CD4-positive, CD25-positive, alpha-beta regulatory T cell (primary cell): ENCODE results near the gene CDKN2B. TPM values are rescaled to one million over a fixed set of nuclear protein-coding genes. Genes with fewer than 3 reads are reported as not detected.
"Not testable (repeated sequence)": the region's sequence is repeated elsewhere in the genome, so short reads cannot be mapped to it uniquely, and the experiment has no call there.

Experiments used
- ATAC-seq, 2 donors: fragments of 150-1000 bp; cut with Tn5 transposase; one replicate each; pipeline ENCODE4 v1.10.0; 2021; ENCODE audit warnings: low read depth in 2 of 2, moderate number of reproducible peaks in 2 of 2, moderate library complexity in 1 of 2
- DNase-seq, 3 donors: peaks; one replicate each; pipeline versions ENCODE4 v3.0.0 to v3.0.0-alpha.2; 2012 to 2022; ENCODE audit warnings: mixed read lengths in 1 of 3
- H3K27ac ChIP-seq: one replicate; pipeline ENCODE4 v1.7.0; 2013; ENCODE audit warnings: mild to moderate bottlenecking, low read length; ENCODE audit not compliant: insufficient read depth, poor library complexity, severe bottlenecking
- H3K27me3 ChIP-seq: one replicate; pipeline ENCODE4 v1.7.0; 2013; ENCODE audit warnings: low read length; ENCODE audit not compliant: control insufficient read depth, insufficient read depth
- H3K36me3 ChIP-seq: one replicate; pipeline ENCODE4 v1.7.0; 2013; ENCODE audit warnings: mild to moderate bottlenecking, low read length, moderate library complexity; ENCODE audit not compliant: control insufficient read depth, insufficient read depth
- H3K4me1 ChIP-seq: 2 replicates; pipeline ENCODE4 v1.7.0; 2013; ENCODE audit warnings: mild to moderate bottlenecking, low read length; ENCODE audit not compliant: insufficient read depth, control insufficient read depth, poor library complexity, severe bottlenecking
- H3K4me3 ChIP-seq: one replicate; pipeline ENCODE4 v1.7.0; 2013; ENCODE audit warnings: low read depth, mild to moderate bottlenecking, low read length, moderate library complexity
- H3K9me3 ChIP-seq, 2 experiments: 1 replicate in 1 of 2; 2 replicates in 1 of 2; pipeline ENCODE4 v1.7.0; 2013; ENCODE audit warnings: low read length in 2 of 2, mild to moderate bottlenecking in 1 of 2, moderate library complexity in 1 of 2; ENCODE audit not compliant: control insufficient read depth in 2 of 2
- H3K27ac Mint-ChIP-seq, 3 donors: one replicate each; pipeline ENCODE4 v1.8.0; 2020 to 2022; ENCODE audit warnings: mild to moderate bottlenecking in 3 of 3, mixed read lengths in 3 of 3, moderate library complexity in 2 of 3
- H3K27me3 Mint-ChIP-seq: one replicate; pipeline ENCODE4 v1.8.0; 2022; ENCODE audit warnings: mild to moderate bottlenecking, mixed read lengths
- H3K36me3 Mint-ChIP-seq: one replicate; pipeline ENCODE4 v1.8.0; 2020; ENCODE audit warnings: mixed read lengths
- H3K4me1 Mint-ChIP-seq, 4 donors: one replicate each; pipeline ENCODE4 v1.8.0; 2020 to 2022; ENCODE audit warnings: mixed read lengths in 4 of 4, mild to moderate bottlenecking in 1 of 4
- H3K4me3 Mint-ChIP-seq, 4 donors: one replicate each; pipeline ENCODE4 v1.8.0; 2020 to 2022; ENCODE audit warnings: mild to moderate bottlenecking in 4 of 4, mixed read lengths in 4 of 4, moderate library complexity in 3 of 4
- H3K9me3 Mint-ChIP-seq, 7 donors: one replicate each; pipeline ENCODE4 v1.8.0; 2020 to 2022; ENCODE audit warnings: mixed read lengths in 7 of 7, mild to moderate bottlenecking in 3 of 7, moderate library complexity in 2 of 7
- polyA plus RNA-seq, 4 donors: library from polyadenylated mRNA; unstranded; fragments of 300-500 nt; fragmentation: Illumina TruSeq; gene quantifications; one replicate each; pipeline ENCODE4 v1.2.3, GENCODE V29; 2021
- total RNA-seq: library from RNA; stranded (reverse); gene quantifications from one replicate; pipeline ENCODE4 v1.2.3, GENCODE V29; 2022

CDKN2B gene
- total and polyA plus RNA-seq, 5 donors from 2014 or later, result 0.15 to 1.4 (median 0.37) TPM

DNA sequence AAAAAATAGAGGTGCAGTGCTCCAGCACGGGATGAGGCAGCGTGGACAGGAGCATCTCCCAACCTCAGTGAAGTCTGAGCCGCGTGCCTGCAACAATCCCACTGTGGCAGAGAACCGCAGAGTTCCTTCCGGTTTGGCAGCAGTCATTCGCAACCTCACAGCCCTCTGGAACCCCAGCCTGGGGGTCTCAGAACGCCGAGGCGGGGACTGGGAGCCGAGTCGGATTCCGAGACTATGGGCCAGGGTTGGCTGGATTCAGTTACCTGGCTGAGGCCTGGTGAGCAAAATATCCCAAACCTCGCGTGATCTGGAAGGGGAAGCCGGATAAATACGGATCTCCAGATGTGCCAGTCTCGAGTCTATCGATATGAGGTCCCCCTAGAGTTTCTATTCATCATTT, 41.9 kb downstream of the CDKN2B start:
- no peak for DNase-seq
- Histone ChIP-seq H3K27me3 (peaks cover 79% of the 10 kb centered on the region), H3K4me1 (peaks cover 24% of the 10 kb centered on the region), H3K36me3 (no peaks in the 10 kb centered on the region), H3K27ac (no peak overlapping the region), H3K9me3 (peaks cover 23 to 42% of the 10 kb centered on the region in 2 experiments), H3K4me3 (no peak overlapping the region)
- Mint-ChIP-seq H3K9me3 (peaks cover 0 to 30% (median 8%) of the 10 kb centered on the region in 7 donors), H3K36me3 (peaks cover 8% of the 10 kb centered on the region), H3K27me3 (peaks cover 92% of the 10 kb centered on the region), H3K4me3 (peak overlapping the region in 1 of 4 donors; percentile 55), H3K4me1 (peaks cover 9 to 48% (median 25%) of the 10 kb centered on the region in 4 donors), H3K27ac (no peak overlapping the region)
- ATAC-seq, result no peak

DNA sequence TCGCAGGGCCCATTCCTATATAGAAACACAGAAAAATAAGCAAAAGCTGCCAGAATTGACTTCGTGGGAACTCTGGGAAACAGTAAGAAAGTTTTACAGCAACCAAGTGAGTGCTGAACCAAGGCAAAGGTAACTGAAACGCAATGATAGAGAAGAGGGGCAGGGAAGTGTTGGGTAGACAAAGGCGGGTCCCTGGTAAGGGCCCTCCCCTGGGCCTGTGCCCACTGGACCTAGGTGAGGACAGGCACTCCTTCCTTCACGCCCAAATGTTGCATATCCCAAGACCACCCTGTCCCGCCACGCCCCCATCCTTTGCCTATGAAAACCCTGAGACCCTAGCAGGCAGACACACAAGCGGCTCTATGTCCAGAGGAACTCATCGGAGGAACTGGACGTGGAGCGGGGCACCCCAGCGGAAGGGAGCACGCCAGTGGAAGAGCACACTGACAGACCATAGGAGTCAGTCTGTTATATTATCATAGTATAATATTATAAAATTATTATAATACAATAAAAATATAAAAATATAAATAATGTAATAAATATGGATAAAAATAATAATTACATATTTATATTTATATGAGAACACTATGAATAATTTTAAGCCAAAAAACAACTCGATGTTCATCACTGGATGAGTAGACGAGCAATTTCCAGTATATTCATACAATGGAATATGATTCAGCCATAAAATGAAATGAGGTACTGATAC, 42.8 kb downstream of the CDKN2B start:
- Mint-ChIP-seq H3K36me3 (peaks cover 8% of the 10 kb centered on the region), H3K27me3 (peaks cover 92% of the 10 kb centered on the region), H3K9me3 (peaks cover 0 to 30% (median 9%) of the 10 kb centered on the region in 7 donors), H3K27ac (no peak overlapping the region), H3K4me3 (peak overlapping the region in 3 of 4 donors; percentile 7 to 55 (median 55)), H3K4me1 (peaks cover 8 to 47% (median 25%) of the 10 kb centered on the region in 4 donors)
- Histone ChIP-seq H3K4me1 (peaks cover 24% of the 10 kb centered on the region), H3K27ac (no peak overlapping the region), H3K27me3 (peaks cover 74% of the 10 kb centered on the region), H3K4me3 (no peak overlapping the region), H3K36me3 (no peaks in the 10 kb centered on the region), H3K9me3 (peaks cover 23 to 42% of the 10 kb centered on the region in 2 experiments)
- no peak for ATAC-seq
- no peak for DNase-seq

DNA sequence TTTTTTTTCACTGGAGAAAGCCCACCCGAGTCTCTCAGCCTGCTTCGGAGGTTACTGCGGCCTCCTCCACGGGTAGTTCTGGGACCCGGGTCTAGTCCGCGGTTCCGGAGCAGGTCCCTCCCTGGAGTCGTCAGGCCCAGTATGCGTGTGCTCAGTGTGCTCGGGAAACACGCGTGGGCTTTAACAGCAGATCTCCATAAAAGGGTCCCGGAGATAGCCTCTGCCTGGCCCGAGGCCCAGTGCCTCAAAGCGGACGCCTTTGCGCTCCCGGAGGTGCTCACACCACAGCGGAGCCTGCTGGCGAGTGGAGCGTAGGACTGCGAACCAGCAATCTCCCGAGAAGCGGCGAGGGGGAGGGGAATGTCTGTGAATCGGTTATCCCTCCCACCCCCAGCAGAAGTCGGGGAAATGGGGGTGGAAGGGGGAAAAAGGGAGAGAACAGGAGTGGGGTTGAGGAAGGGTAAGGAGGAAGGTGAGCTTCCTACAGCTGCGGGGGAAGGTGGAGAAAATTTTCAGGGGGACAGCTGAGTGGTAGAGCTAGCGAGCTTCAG, 43.6 kb downstream of the CDKN2B start:
- no peak overlapping the region for H3K27ac ChIP-seq
- H3K27me3 Mint-ChIP-seq, result peaks cover 95% of the 10 kb centered on the region
- peaks cover 0 to 26% (median 9%) of the 10 kb centered on the region in 7 donors for H3K9me3 Mint-ChIP-seq
- ATAC-seq (peak; percentile 33 to 66), DNase-seq (peak in 2 of 3 donors; percentile 29 to 78)
- H3K36me3 ChIP-seq, result no peaks in the 10 kb centered on the region
- H3K4me3 Mint-ChIP-seq, result peak overlapping the region; percentile 55 to 81 (median 76)
- H3K4me1 ChIP-seq, result peaks cover 24% of the 10 kb centered on the region
- H3K27ac Mint-ChIP-seq, result peak overlapping the region in 1 of 3 donors; percentile 41
- H3K27me3 ChIP-seq, result peaks cover 71% of the 10 kb centered on the region
- peaks cover 5 to 48% (median 24%) of the 10 kb centered on the region in 4 donors for H3K4me1 Mint-ChIP-seq
- peaks cover 8% of the 10 kb centered on the region for H3K36me3 Mint-ChIP-seq
- peak overlapping the region; percentile 57 for H3K4me3 ChIP-seq
- peaks cover 22 to 40% of the 10 kb centered on the region in 2 experiments for H3K9me3 ChIP-seq

DNA sequence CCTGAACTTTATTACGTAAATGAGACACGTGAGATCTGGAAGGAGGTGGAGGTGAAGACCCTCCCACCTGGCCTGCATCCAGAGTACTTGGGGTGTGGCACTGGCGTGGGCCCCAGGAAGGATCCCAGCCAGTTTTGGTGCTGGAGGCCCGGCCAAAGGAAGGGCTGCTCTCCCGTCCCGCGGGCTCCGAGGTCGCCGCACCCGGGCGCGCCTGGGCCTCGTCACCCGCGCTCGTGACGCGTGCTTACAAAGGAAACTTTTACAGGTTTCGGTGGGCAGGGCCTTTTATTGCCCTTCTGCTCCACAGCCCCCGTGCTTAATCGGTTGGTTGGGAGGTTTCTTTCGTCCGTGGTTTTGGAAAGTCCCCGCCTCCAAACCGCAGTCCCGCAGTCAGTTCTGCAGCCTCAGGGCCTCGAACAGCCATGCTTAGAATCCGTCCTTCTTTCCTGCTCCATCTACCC, 44.1 kb downstream of the CDKN2B start:
- DNase-seq (peak; percentile 60 to 87 (median 62)), ATAC-seq (peak; percentile 38 to 57)
- Mint-ChIP-seq H3K36me3 (peaks cover 6% of the 10 kb centered on the region), H3K4me1 (peaks cover 5 to 45% (median 23%) of the 10 kb centered on the region in 4 donors), H3K27me3 (peaks cover 93% of the 10 kb centered on the region), H3K9me3 (peaks cover 0 to 21% (median 9%) of the 10 kb centered on the region in 7 donors), H3K27ac (peak overlapping the region in 1 of 3 donors; percentile 41), H3K4me3 (peak overlapping the region; percentile 55 to 81 (median 76))
- Histone ChIP-seq H3K27me3 (peaks cover 69% of the 10 kb centered on the region), H3K27ac (no peak overlapping the region), H3K4me3 (peak overlapping the region; percentile 57), H3K9me3 (peaks cover 18 to 35% of the 10 kb centered on the region in 2 experiments), H3K36me3 (no peaks in the 10 kb centered on the region), H3K4me1 (peaks cover 24% of the 10 kb centered on the region)

DNA sequence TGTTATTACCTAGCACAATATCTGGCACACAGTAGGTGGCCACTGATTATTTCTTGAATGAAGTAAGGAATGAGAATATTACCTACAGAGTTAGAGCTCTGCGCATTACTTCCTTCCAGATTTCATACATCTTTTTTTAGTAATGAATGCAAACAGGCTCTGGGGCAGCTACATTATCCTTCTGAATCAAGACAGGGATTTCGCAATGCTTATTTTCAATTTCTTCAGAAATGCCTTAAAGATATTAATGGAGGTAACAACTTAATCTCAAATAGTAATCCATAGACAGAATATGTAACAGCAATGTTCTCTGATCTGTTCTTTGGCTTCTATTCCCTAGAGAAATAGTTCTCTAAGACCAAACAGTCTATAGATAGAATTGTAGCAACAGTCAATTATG, 47.5 kb downstream of the CDKN2B start:
- Mint-ChIP-seq H3K27me3 (peaks cover 72% of the 10 kb centered on the region), H3K4me1 (peaks cover 0 to 33% (median 10%) of the 10 kb centered on the region in 4 donors), H3K27ac (no peak overlapping the region), H3K9me3 (peaks cover 0 to 9% (median 5%) of the 10 kb centered on the region in 7 donors), H3K4me3 (no peak overlapping the region), H3K36me3 (no peaks in the 10 kb centered on the region)
- peaks cover 3 to 5% of the 10 kb centered on the region in 2 experiments for H3K9me3 ChIP-seq
- no peak overlapping the region for H3K27ac ChIP-seq
- H3K4me3 ChIP-seq, result no peak overlapping the region
- ATAC-seq (no peak), DNase-seq (no peak)
- peaks cover 39% of the 10 kb centered on the region for H3K27me3 ChIP-seq
- peaks cover 15% of the 10 kb centered on the region for H3K4me1 ChIP-seq
- H3K36me3 ChIP-seq, result no peaks in the 10 kb centered on the region

DNA sequence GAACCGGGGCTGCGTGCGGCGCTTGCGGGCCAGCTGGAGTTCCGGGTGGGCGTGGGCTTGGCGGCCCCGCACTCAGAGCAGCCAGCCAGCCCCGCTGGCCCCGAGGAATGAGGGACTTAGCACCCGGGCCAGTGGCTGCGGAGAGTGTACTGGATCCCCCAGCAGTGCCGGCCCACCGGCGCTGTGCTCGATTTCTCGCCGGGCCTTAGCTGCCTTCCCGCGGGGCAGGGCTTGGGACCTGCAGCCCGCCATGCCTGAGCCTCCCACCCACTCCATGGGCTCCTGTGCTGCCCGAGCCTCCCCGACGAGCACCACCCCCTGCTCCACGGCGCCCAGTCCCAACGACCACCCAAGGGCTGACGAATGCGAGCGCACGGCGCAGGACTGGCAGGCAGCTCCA, 49.8 kb downstream of the CDKN2B start:
- not testable (repeated sequence) for H3K9me3 Mint-ChIP-seq, H3K9me3 ChIP-seq, H3K36me3 ChIP-seq, DNase-seq, H3K27ac ChIP-seq, H3K27ac Mint-ChIP-seq, H3K4me3 ChIP-seq, H3K4me1 ChIP-seq, H3K36me3 Mint-ChIP-seq, H3K4me3 Mint-ChIP-seq, ATAC-seq
- peaks cover 26% of the 10 kb centered on the region for H3K27me3 ChIP-seq
- peaks cover 0 to 16% (median 2%) of the 10 kb centered on the region in 4 donors for H3K4me1 Mint-ChIP-seq
- peaks cover 60% of the 10 kb centered on the region for H3K27me3 Mint-ChIP-seq

DNA sequence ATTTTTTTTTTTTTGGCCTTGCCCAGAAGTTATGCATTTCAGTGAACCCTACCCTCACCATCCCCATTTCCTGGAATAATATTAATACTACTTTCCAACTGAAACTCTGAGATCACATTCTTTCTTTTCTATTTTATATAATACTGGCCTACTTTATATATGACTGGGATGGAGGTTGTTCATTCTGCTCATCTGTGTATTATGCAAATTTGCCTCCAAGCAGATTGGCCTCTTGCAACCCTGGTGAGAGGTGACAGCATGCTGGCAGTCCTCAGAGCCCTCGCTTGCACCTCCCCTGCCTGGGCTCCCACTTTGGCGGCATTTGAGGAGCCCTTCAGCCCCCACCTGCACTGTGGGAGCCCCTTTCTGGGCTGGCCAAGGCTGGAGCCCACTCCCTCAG, 50.3 kb downstream of the CDKN2B start:
- peaks cover 0 to 11% (median 1%) of the 10 kb centered on the region in 4 donors for H3K4me1 Mint-ChIP-seq
- peaks cover 0 to 3% of the 10 kb centered on the region in 2 experiments for H3K9me3 ChIP-seq
- H3K27me3 Mint-ChIP-seq, result peaks cover 58% of the 10 kb centered on the region
- H3K36me3 Mint-ChIP-seq, result no peaks in the 10 kb centered on the region
- peaks cover 22% of the 10 kb centered on the region for H3K27me3 ChIP-seq
- no peaks in the 10 kb centered on the region for H3K4me1 ChIP-seq
- no peaks in the 10 kb centered on the region for H3K36me3 ChIP-seq
- H3K27ac Mint-ChIP-seq, result no peak overlapping the region
- DNase-seq (peak in 1 of 3 donors; percentile 25), ATAC-seq (no peak)
- no peak overlapping the region for H3K27ac ChIP-seq
- no peak overlapping the region for H3K4me3 Mint-ChIP-seq
- no peak overlapping the region for H3K4me3 ChIP-seq
- H3K9me3 Mint-ChIP-seq, result peaks cover 0 to 9% (median 1%) of the 10 kb centered on the region in 7 donors
